ENCODE measurements around the gene TRAPPC6A. TPM values are rescaled to one million over a fixed set of nuclear protein-coding genes. Genes with fewer than 3 reads are reported as not detected.

Gene TRAPPC6A
- total RNA-seq, 4 donors from 2014 or later: 55.9 to 82.3 (median 71.8) TPM

DNA sequence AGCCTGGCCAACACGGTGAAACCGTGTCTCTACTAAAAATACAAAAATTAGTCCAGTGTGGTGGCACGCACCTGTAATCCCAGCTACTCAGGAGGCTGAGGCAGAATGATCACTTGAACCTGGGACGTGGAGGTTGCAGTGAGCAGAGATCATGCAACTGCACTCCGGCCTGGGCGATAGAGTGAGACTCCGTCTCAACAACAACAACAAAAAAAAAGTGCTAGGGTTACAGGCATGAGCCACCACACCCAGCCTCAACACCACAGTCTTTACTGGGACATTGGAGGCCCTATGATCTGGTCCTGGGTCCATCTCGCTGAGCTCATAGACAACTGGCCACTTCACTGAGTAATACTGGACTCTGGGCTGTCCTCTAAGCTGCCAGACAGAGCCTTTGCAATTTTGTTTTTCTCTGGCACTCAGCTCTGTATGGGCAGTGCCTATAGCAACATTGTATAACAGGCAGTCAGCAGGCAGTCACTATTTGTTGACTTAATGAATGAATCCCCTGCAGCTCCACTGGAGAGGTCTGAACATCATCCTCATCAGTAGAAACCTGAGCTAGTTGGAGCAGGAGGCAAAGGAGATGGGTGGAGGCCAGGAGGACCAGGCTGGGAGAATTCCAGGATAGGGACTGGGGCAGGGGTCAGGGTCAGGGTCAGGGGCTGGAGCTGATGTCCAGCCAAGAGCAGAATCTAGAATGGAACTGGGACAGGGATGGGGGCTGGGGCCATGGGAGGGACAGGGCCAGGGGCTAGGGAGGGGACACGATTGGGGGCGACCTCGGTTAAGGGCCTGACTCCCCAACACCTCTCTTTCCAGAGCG lies 8.7 kb upstream of the TRAPPC6A start:
- TF ChIP-seq POLR2A (IDR thresholded peaks at IDR 0.05) (no peak), EP300 (IDR thresholded peaks at IDR 0.05) (no peak), CTCF (IDR thresholded peaks at IDR 0.05) (no peak), POLR2AphosphoS5 (IDR thresholded peaks at IDR 0.05) (no peak)
- 83% methylated on average over 11 of the region's 12 CpGs for WGBS
- H3K9me3 ChIP-seq: no peaks in the 10 kb centered on the region
- H3K27me3 ChIP-seq: no peaks in the 10 kb centered on the region
- no peak overlapping the region for H3K4me3 ChIP-seq
- H3K4me1 ChIP-seq: peaks cover 6% of the 10 kb centered on the region
- H3K27ac ChIP-seq: no peak overlapping the region
- H3K36me3 ChIP-seq: no peaks in the 10 kb centered on the region
- DNase-seq (ENCODE audit: low spot score in 2 of 2): no peak

DNA sequence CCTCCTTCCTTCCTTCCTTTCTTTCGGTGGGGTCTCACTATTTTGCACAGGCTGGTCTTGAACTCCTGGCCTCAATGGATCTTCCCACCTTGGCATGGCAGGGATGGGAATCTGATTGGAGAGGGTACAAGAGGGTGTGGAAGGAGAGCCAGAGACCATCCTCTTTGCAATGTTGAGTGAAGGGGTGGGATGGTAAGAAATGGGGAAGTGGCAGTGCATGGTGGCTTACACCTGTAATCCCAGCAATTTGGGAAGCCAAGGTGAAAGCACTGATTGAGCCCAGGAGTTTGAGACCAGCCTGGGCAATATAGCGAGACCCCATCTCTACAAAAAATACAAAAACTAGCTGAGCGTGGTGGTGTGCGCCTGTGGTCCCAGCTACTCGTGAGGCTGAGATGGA lies 6.1 kb upstream of the TRAPPC6A start:
- H3K27ac ChIP-seq: no peak overlapping the region
- no peak for TF ChIP-seq EP300 (IDR thresholded peaks at IDR 0.05)
- no peak for TF ChIP-seq POLR2A (IDR thresholded peaks at IDR 0.05)
- TF ChIP-seq POLR2AphosphoS5 (IDR thresholded peaks at IDR 0.05): no peak
- TF ChIP-seq CTCF (IDR thresholded peaks at IDR 0.05): no peak
- no peaks in the 10 kb centered on the region for H3K36me3 ChIP-seq
- no peak overlapping the region for H3K4me3 ChIP-seq
- DNase-seq (ENCODE audit: low spot score in 2 of 2): no peak
- no peaks in the 10 kb centered on the region for H3K9me3 ChIP-seq
- peaks cover 28% of the 10 kb centered on the region for H3K4me1 ChIP-seq
- H3K27me3 ChIP-seq: no peaks in the 10 kb centered on the region
- WGBS: 96% methylated on average over 5 of the region's 5 CpGs

GRCh38 chr19:45182758-45183157 lies 4.7 kb upstream of the TRAPPC6A start:
- H3K27ac ChIP-seq: no peak overlapping the region
- WGBS: 66% methylated on average over 4 of the region's 4 CpGs
- no peak for TF ChIP-seq POLR2A (IDR thresholded peaks at IDR 0.05)
- TF ChIP-seq POLR2AphosphoS5 (IDR thresholded peaks at IDR 0.05): no peak
- TF ChIP-seq CTCF (IDR thresholded peaks at IDR 0.05): no peak
- no peak for TF ChIP-seq EP300 (IDR thresholded peaks at IDR 0.05)
- no peaks in the 10 kb centered on the region for H3K27me3 ChIP-seq
- H3K4me3 ChIP-seq: no peak overlapping the region
- H3K9me3 ChIP-seq: no peaks in the 10 kb centered on the region
- DNase-seq (ENCODE audit: low spot score in 2 of 2): no peak
- no peaks in the 10 kb centered on the region for H3K36me3 ChIP-seq
- peaks cover 30% of the 10 kb centered on the region for H3K4me1 ChIP-seq

GRCh38 chr19:45180936-45181335 lies 2.9 kb upstream of the TRAPPC6A start:
- no peak for DNase-seq (ENCODE audit: low spot score in 2 of 2)
- Histone ChIP-seq H3K4me3 (no peak overlapping the region), H3K9me3 (no peaks in the 10 kb centered on the region), H3K4me1 (peaks cover 46% of the 10 kb centered on the region), H3K36me3 (no peaks in the 10 kb centered on the region), H3K27ac (no peak overlapping the region), H3K27me3 (no peaks in the 10 kb centered on the region)
- no peak for TF ChIP-seq CTCF (IDR thresholded peaks at IDR 0.05)
- TF ChIP-seq EP300 (IDR thresholded peaks at IDR 0.05): no peak
- TF ChIP-seq POLR2A (IDR thresholded peaks at IDR 0.05): no peak
- WGBS: 63% methylated on average over 7 of the region's 7 CpGs

GRCh38 chr19:45179892-45180370 lies 1.9 kb upstream of the TRAPPC6A start:
- 50% methylated on average over 7 of the region's 9 CpGs for WGBS
- no peaks in the 10 kb centered on the region for H3K9me3 ChIP-seq

More at GRCh38 chr19:45179892-45180370, 1.9 kb upstream of the TRAPPC6A start:
- peak overlapping the region; percentile 92 for H3K27ac ChIP-seq
- TF ChIP-seq POLR2AphosphoS5 (IDR thresholded peaks at IDR 0.05) (no peak), POLR2A (IDR thresholded peaks at IDR 0.05) (no peak), CTCF (IDR thresholded peaks at IDR 0.05) (no peak), EP300 (IDR thresholded peaks at IDR 0.05) (no peak)
- H3K4me3 ChIP-seq: peak overlapping the region; percentile 85
- H3K27me3 ChIP-seq: no peaks in the 10 kb centered on the region
- peaks cover 46% of the 10 kb centered on the region for H3K4me1 ChIP-seq
- DNase-seq (ENCODE audit: low spot score in 2 of 2): no peak
- H3K36me3 ChIP-seq: no peaks in the 10 kb centered on the region

Data from suprapubic skin (tissue), 4 donors.